ENCODE measurements around the gene DTX3.

The DTX3 gene

DNA sequence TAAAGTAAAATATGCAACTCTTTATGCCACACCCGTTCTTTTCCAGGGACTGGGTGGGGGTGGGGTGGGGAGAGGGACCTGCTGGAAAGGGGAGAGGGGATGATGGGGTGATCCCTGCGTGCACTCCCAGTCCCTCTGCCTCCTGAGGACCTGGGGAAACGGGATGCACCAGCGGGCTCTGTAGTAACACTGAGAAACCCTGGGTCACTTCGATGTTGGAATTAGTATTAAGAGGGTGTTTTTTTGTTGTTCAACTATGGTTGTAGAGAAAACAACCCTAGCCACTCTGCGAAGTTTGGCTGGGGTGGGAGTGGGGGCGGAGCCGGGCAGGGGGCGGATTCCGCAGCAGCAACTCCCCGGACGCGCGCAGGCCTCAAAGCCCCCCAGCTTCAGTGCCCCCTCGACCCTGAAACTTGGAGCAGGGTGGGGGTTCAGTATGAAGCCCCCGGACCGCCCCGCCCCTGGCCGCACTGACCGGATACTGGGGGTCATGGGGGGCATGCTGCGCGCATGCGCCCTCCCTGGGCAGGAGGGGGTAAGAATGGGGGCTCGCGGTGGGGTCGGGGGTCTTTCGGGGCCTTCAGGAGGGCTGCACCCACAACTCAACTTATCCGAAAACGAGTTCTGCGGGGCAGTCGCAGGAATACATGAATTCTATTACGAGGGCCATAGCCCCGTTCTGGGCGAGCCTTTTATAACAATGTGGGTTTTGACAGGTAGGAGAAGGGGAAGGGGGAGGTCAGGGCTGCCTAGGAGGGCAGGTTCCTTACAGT, 5.3 kb downstream of the DTX3 start:
- TF ChIP-seq GATA3 (IDR thresholded peaks at IDR 0.05; ENCODE audit: low read depth, low read length) (no peak), GATA2 (IDR thresholded peaks at IDR 0.05; ENCODE audit: low read depth, low read length) (no peak)

DNA sequence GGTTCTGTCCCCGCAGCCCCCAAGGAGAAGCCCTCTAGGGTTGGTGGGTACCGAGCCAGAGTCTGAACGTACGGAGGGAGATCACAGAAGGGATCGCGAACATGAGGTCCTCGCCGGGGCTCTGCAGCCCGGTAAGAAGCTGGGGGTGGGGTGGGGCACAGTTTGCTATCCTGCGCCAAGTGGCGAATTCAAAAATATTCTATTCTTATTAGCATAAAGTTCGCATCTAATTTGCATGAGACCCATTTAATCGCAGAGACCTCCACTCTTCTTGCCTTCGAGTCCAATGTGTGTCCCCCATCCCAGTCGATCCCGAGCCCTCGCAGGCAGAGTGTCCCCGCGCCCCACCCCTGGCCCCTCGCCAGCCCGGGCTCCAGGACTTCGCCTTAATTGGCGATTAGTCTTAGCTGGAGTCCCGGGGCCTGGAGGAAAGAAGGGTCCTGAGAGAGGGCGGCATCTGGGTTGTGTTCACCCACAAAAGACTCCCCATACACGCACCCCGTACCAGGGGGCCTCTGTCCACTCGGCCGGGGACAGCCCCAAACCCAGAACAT, 6.0 kb downstream of the DTX3 start:
- TF ChIP-seq GATA2 (IDR thresholded peaks at IDR 0.05; ENCODE audit: low read depth, low read length) (no peak), GATA3 (IDR thresholded peaks at IDR 0.05; ENCODE audit: low read depth, low read length) (no peak)

DNA sequence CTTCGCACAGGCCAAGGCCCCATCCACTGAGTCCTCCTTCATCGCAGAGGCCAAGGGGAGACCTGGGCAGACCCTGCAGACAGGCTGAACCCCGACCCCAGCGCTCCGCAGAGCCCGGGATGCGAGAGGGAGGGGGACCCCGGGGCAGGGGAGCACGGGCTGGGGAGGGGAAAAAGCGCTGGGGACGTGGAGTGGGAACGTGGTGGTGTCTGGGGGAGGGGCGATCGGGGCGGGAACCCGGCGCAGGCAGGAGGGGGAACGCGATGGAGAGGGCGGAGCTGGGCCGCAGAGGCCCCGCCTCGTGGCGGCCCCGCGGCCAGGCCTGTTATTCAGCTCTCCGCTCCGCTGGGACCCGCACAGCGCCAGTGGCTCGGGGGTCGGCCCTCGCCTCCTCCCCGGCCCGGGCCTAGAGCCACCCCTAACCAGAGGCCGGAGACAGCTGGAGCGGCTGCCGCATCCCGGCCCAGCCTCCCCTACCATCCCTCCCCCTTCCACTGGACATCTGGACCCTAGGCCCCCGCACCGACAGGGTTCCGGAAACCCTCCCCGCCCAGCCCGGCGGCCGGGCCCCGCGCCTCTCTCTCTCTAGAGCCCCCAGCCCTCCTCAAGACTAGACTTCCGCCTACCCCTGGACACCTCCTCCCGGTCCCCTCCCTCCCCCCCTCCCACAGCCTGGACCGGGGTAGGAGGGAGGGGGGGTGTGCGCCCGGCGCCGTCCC, 6.6 kb downstream of the DTX3 start, which contains the start of gene ARHGEF25:
Gene ARHGEF25 (plus strand): TSS at position 328 of the 719 bp plus-strand sequence. CDS start 460 bp downstream, outside the sequence.
- TF ChIP-seq GATA2 (IDR thresholded peaks at IDR 0.05; ENCODE audit: low read depth, low read length) = no peak
- TF ChIP-seq GATA3 (IDR thresholded peaks at IDR 0.05; ENCODE audit: low read depth, low read length) = no peak

DNA sequence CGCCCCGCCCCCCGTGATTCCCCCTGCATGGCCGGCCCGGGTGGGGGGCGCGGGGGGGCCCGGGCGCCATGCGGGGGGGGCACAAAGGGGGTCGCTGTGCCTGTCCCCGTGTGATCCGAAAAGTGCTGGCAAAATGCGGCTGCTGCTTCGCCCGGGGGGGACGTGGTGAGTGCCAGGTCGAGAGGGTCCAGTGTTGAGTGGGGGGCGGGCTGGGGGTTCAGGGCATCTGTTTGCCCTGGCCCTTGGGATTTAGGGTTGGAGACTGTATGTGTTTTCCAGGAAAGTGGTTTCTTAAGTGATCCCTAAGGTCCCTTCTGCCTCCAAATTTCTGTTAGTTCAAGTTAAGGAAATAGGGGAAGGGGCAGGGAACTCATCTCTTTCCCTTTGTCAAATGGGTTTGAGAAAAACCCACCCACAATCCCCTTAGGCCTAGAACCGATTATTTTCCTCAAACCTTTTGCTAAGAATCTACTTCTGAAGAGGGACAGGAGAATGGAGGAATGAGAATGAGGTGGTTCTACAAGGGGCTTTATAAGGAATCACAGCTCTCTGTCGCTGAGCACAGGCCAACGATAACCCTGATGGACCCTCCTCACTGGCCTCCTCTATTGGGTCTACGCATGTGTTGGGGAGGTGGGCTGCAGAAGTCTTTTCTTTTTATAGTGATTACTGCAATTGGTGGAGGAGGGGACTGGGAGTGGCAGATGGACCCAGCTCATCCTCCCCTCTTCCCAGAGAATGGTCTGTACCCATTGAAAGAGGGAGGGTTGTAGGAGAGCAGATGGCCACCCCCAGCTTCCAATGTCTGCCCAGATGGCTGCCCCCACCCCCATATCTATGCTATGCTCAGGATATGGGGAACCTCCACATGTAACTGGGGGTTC, 7.4 kb downstream of the DTX3 start:
- no peak for TF ChIP-seq GATA2 (IDR thresholded peaks at IDR 0.05; ENCODE audit: low read depth, low read length)
- TF ChIP-seq GATA3 (IDR thresholded peaks at IDR 0.05; ENCODE audit: low read depth, low read length) = no peak

DNA sequence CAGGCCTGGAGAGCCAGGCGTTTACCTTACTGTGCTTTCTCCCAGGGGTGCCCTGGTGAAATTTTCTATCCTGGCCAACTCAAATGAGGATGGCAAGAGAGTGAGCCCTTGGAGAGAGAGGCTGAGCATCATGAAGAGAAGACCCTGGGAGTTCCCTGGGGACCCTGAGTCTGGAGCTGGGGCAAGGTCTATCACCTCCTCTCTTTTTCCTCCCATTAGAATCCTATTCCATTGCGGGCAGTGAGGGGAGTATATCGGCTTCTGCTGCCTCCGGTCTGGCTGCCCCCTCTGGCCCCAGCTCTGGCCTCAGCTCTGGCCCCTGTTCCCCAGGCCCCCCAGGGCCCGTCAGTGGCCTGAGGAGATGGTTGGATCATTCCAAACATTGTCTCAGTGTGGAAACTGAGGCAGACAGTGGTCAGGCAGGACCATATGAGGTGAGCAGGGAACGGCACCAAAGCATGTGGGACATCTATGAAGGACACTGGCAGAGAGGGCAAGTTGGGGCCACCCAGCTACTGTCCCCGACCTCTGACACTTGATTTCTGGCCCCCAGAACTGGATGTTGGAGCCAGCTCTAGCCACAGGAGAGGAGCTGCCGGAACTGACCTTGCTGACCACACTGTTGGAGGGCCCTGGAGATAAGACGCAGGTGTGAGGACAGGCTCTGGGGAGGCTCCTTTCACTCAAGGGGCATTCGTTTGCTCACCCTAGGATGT, 8.2 kb downstream of the DTX3 start:
- TF ChIP-seq GATA3 (IDR thresholded peaks at IDR 0.05; ENCODE audit: low read depth, low read length) (no peak), GATA2 (IDR thresholded peaks at IDR 0.05; ENCODE audit: low read depth, low read length) (no peak)

DNA sequence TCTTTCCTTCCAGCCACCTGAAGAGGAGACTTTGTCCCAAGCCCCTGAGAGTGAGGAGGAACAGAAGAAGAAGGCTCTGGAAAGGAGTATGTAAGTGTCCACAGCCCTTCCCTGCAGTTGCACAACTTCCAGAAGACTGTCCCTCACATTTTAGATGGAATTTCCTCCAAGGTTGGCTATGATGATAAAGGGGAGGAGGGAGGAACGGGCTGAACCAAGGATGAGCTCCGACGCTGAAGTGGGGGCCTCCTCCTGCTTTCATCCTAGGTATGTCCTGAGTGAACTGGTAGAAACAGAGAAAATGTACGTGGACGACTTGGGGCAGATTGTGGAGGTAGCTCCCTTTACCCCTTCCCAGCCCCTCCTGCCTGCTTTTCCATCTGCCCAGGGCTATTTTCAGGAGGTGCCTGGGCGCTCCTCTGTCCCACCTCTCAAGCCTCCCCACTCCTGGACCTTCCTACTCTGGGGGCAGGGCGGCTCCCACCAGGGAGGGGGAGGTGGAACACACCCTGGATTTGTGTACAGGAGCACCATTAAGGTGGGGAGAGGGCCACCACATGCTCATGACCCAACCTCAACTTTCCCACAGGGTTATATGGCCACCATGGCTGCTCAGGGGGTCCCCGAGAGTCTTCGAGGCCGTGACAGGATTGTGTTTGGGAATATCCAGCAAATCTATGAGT, 8.9 kb downstream of the DTX3 start:
- TF ChIP-seq GATA3 (IDR thresholded peaks at IDR 0.05; ENCODE audit: low read depth, low read length) (no peak), GATA2 (IDR thresholded peaks at IDR 0.05; ENCODE audit: low read depth, low read length) (no peak)

DNA sequence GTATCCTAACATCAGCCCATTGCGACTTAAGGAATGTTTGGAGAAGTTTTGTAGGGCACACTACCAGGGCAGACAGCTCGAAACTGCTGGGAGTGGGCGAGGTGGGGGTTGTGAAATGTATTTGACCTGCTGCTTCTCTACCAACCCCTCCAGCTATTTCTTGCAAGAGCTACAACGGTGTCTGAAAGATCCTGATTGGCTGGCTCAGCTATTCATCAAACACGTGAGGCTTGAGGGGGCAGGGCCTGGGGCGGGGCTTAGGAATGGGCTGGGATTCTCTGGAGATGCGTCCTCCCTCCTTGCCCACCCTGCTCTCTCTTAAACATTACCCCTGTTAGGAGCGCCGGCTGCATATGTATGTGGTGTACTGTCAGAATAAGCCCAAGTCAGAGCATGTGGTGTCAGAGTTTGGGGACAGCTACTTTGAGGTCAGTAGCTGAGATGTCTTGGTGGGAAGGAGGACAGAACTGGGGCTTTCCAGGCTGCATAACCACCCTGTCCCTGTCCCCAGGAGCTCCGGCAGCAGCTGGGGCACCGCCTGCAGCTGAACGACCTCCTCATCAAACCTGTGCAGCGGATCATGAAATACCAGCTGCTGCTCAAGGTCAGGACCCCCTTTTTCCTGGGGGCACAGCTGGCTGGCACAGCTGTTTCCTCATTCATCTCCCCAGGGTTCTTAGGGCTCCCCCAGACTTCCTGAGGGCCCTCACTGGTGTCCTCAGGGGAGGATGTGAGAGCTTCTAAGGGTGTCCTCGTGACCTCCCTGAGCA, 9.7 kb downstream of the DTX3 start:
- TF ChIP-seq GATA2 (IDR thresholded peaks at IDR 0.05; ENCODE audit: low read depth, low read length) (no peak), GATA3 (IDR thresholded peaks at IDR 0.05; ENCODE audit: low read depth, low read length) (no peak)

DNA sequence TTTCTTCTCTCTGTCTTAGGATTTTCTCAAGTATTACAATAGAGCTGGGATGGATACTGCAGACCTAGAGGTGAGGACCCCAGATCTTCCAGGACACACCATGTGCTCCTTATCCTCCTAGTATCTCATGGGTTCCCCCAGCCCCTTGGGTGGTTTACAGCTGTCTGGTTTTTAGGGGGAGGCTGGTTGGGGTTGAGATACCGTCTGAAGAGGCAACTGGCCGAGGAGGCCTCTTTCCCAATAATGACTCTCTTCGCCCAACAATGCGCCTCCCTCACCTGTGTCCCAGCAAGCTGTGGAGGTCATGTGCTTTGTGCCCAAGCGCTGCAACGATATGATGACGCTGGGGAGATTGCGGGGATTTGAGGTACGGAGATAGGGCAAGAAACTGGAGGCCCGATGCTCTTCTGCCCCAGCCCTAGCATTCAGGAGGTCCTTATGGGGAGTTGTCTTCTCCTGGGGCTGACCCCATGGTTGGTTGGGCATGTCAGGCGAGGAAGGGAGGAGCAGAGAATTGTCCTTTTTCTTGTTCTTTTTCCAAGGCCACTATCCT, 10.4 kb downstream of the DTX3 start:
- TF ChIP-seq GATA3 (IDR thresholded peaks at IDR 0.05; ENCODE audit: low read depth, low read length) = no peak
- TF ChIP-seq GATA2 (IDR thresholded peaks at IDR 0.05; ENCODE audit: low read depth, low read length) = no peak

DNA sequence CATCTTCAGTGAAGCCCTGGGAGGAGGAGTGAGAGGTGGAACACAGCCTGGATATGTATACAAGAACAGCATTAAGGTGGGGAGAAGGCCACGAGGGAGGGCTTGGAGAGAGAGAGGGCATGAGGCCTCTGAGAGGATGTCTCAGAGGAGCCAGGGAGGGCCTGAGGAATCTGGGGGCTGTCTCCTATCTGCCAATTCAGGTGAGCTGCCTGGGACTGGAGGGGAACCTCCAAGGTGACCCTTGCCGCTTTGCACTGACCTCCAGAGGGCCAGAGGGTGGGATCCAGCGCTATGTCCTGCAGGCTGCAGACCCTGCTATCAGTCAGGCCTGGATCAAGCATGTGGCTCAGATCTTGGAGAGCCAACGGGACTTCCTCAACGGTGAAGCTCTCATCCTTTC, 11.0 kb downstream of the DTX3 start:
- no peak for TF ChIP-seq GATA2 (IDR thresholded peaks at IDR 0.05; ENCODE audit: low read depth, low read length)
- no peak for TF ChIP-seq GATA3 (IDR thresholded peaks at IDR 0.05; ENCODE audit: low read depth, low read length)

DNA sequence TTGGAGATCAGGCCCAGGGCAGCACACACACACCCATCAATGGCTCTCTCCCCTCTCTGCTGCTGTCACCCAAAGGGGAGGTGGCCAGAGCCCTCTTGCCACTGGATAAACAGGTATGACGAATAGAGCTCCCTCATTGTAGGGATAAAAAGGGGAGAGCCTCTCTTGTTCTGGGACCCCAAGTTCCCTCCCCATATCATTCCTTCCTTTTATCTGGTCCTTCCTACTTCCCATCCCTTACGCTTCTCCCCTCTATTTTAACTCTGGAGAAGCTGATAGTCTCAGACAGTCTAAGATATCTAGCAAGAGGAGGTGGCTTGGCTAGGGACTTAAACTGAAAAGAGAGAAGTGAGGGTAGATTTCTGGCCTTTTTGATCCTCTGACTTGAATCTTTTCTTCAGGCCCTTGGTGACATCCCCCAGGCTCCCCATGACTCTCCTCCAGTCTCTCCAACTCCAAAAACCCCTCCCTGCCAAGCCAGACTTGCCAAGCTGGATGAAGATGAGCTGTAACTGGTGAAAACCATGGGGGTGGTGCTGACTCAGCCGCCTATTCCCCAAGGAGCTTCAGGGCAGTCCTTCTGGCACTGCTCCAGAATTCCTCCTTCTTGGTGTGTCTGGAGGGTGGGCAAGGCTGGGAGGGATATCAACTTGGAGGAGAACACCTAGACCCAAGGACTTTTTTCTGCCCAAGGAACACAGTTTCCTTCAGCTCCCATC, 11.9 kb downstream of the DTX3 start:
- TF ChIP-seq GATA3 (IDR thresholded peaks at IDR 0.05; ENCODE audit: low read depth, low read length) (no peak), GATA2 (IDR thresholded peaks at IDR 0.05; ENCODE audit: low read depth, low read length) (no peak)

DNA sequence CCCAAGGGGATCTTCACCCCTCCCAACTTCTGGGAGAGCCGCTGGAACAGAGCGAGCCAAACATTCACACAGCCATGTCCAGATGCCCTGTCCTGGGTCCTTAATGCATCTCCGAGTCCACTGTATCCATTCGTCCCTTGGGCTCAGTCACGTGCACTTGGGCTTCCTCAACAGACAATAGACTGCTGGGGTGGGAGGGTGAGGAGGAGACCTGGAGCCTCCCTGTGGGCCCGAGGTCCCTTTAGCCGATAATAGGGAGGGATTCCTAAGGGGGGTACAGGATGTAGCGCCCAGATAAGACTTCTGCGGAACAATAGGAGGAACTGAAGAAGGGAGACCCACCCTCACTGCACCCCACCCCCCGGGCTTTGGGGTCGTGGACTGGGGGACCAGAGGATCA, 13.3 kb downstream of the DTX3 start:
- TF ChIP-seq GATA2 (IDR thresholded peaks at IDR 0.05; ENCODE audit: low read depth, low read length) (no peak), GATA3 (IDR thresholded peaks at IDR 0.05; ENCODE audit: low read depth, low read length) (no peak)

Data from SH-SY5Y (cell line).